EH (cell line): Measurements from ENCODE around the gene UBASH3B.
A peak's percentile ranks its signal among the peaks of the same experiment; 100 is the strongest.

Source experiments
- DNase-seq: peaks from one replicate; pipeline ENCODE4 v3.0.0-alpha.2; 2015; ENCODE audit warnings: low read depth

The UBASH3B gene

DNA sequence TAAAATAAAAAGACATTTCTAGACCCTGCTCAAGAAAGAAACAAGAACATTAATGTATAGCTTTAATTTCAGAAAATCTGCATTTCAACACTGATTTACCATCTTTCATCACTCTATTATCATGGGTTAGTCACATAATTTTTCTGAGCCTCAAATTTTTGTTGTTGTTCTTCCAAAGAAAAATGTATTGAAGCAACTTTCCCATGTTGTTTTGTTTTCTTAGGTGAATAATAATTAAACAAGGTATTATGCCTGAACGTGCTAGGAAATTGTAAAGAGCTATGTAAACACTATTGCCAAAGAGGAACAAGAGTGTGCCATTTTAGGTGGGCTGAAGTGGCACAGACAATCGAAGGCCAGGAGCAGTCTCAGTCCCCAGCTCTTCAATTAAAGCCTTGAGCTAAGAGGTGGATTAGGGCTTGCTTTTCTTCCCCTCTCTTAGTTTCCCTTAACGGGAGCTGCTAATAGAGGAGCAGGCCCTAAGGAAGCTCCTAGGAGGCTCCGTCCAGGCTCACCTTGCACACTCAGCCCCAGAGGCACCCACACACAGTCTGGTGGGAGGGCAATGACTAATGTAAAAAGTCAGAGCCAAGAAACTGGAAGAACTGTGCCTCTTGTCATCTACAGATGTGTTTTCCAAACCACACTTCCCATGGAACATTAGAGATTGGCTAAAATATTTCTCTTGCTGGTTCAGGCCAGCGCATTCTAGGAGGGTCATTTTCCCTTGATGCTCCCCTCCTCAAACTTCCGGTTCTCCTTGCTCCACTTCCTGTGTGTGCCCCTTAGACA is 8.8 kb upstream of the UBASH3B start:
- DNase-seq = peak; percentile 77

- DNase-seq = no peak
Observed at GRCh38 chr11:122647736-122648275, 7.7 kb upstream of the UBASH3B start.

DNA sequence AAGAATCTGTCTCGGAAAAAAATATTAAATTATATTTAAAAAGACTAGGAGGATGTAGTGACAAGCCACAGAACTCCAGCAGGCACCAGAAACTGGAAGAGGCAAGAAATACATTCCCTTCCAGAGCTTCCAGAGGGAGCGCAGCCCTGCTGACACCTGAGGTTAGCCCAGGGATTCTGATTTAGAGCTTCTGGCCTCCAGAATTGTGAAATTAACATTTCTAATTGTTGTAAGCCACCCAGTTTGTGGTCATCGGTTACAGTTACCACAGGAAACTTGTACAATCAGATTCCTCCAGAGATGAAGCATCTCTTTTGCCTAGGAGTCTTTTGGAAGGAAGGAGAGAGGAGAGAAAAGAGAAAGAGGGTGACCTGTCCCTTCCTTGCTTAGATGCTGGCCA is 6.4 kb upstream of the UBASH3B start:
- no peak for DNase-seq

DNA sequence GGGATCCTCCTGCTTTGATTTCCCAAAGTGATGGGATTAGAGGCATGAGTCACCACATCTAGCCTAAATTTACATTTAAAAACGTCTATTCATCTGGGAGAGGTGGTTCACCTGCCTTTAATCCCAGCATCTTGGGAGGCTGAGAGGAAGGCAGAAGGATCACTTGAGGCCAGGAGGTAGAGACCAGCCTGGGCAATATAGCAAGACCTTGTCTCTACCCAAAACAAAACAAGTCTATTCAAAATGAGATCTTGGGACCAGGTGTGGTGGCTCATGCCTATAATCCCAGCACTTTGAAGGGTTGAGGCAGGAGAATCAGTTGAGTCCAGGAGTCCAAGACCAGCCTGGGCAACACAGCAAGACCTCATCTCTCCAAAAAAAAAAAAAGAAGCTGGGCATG is 4.9 kb upstream of the UBASH3B start:
- DNase-seq = no peak

DNA sequence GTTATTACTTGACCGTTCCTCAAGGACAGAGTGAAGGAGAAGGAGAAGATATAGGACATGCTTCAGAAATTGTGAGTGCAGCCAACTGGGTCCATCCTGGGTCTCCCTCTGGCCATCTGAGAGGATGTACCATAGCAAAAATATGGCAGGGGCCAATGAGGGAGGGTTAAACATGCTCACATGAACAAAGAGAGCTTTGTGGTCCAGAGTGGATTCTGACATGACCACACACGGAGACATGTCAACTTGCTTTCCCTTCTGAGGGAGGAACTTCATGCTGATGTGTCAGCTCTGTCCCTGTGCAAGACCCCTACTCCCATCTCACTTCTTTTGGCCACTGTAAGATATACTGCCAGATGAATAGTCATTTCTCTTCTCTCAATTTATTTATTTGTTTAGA is 3.0 kb upstream of the UBASH3B start:
- DNase-seq = no peak

GRCh38 chr11:122653916-122654585 is 1.5 kb upstream of the UBASH3B start:
- DNase-seq = no peak

DNA sequence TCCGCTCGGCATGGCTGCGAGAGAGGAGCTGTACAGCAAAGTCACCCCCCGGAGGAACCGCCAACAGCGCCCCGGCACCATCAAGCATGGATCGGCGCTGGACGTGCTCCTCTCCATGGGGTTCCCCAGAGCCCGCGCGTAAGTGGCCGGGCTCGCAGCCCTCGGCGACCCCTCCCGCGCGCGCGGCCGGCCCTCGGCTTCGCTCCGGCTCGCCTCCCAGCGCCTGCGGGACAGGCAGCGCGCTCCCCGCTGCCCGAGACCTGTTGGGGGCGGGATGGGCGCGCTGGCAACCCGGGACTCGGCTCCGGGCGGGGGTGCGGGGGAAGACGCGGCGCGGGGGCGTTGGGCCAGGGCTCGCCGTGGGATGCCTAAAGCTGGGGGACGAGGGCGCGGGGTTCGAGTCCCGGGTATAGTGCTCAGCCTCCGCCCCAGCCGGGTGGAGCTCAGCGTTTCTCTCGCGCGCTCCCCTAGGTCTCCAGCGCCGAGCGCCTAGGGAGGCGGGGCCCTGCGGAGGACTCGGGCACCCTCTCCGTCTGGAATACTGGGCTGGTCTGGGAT is 630 bp downstream of the UBASH3B start:
- peak; percentile 75 for DNase-seq

DNA sequence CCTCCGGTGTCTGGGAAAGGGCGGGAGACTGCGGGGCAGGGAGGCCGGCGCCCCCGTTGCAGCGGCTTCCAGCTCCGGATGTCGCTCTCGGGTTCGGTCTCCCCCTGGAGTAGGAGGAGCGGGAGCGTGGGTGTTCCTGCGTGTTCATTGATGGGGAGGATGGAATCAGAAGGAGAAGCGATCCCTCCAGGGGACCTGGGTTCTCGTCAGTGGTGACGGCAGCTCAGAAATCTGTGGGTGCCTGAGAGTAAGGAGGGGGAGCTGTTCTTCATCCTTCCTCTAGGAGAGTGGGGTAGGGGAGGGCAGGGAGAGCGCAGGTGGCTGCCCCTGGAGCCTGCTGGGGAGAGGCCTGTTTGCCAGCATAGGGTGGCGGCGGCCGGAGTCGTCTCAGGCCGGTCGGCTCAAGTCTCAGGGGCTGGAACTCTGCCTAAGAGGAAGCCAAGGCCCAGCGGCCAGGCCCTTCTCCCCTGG is 1.1 kb downstream of the UBASH3B start:
- DNase-seq = peak; percentile 67

DNA sequence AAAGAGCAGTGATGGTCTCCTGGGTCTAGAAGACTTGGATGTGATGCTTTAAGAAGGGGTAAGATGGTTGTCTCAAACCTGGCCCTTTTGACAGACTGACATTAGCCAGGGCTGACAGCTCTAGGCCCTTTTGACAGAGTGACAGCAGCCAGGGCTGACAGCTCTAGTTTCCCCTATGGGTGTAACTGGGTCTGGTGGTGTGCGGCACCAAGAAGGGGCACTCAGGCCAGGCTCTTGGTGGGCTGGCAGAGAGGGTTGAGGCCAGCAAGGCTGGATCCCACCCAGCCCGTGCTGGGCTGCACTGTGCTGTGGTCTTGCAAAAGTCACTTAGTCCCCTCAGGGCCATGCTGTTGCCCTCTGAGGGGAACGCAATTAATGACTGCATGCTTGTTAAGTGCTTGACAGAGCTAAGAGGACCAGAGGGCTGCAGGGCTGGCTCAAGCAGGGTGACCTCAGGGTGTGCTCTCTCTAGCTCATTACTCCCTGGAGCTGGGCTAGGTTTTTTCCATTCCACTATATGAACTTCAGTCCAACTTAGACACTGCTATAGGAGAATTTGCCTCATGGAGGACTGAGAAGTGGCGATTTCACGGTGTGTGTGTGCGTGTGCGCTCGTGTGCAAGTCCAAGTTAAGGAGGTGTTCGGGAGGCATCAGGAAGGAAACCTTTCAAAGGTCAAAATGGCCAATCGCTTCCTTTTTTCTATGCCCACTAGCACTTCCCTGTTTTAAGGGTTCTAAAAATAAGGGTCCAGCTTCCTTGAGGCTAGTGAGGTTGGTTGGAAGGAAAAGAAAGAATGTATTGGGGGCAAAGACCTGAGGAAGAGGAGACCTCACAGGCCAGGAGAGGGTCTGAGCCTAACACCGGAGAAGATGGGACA is 4.4 kb downstream of the UBASH3B start:
- peak; percentile 30 for DNase-seq

DNA sequence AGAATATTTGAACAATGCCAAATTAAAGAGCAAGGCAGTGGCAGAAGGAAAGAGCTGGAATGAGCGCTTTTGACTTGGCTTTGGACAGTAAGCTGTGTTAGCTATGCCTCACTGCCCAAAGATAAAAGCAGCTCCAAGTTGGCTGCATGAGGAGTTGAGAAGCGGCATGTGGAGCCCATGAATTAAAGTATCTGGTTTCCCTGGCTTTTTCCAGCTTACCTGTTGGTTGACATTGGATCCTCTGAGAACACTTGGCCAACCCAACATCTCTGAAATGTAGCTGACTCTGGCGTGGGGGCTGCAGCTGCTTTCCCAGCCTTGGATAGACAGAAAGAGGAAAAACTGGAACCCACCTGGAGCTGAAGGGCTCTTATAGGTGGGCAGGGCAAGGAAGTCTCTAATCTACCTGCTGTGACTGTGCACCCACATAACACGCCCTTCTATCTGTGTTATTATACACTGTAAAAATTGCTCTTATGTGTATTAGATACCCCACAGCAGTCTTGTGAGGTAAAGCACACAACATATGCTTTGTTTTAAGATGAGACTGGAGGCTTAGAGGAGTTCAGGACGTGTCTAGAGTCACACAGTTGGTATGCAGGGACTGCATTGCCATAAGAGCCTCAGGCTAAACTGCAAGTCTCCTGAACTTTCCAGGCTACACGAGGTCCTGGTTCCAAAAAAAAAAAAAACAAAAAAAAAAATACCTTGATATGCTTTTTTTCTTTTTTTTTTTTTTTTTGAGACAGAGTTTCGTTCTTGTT is 5.8 kb downstream of the UBASH3B start:
- DNase-seq = peak; percentile 96

DNA sequence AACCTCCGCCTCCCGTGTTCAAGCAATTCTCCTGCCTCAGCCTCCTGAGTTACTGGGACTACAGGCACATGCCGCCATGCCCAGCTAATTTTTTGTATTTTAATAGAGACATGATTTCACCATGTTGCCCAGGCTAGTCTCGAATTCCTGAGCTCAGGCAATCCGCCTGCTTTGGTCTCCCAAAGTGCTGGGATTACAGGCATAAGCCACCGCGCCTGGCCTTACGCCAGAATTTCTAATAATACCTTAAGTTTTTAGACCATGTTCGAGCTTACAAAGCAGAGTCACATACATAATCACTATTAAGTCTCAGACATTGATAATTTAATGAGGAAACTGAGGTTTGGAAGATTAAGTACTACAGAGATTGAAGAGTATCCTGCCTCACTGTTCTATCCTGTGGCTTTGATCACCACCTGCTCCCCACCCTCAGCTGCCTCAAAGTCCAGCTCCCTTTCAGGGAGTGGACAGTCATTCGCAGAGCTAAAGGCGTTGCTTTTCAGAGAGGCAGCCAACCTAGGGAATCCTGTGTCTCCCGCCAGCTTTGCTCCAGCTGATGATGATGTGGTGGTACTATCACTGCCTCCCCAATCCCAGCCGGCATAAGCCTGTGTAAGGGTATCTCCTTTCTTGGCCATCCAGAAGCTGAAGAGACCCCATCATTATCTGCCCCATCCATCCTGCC is 7.7 kb downstream of the UBASH3B start:
- no peak for DNase-seq

DNA sequence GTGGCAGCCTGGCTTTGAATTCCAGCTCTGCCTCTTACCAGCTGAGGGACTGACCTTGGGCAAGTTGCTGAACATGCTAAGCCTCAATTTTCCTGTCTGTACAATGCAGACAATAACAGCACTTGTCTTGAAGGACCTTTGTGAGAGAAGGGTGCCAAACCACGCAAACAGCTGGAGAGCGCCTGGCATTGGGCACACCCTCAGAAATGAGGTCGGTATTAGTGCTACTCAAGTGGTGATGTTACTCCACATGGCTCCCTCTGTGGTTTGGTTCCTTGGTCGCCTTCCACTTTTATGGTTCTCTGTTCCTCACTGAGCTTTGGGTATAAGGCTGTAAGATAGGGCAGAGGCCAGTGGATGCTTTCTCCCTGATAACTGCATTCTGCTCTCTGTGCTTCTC is 8.2 kb downstream of the UBASH3B start:
- peak; percentile 38 for DNase-seq

DNA sequence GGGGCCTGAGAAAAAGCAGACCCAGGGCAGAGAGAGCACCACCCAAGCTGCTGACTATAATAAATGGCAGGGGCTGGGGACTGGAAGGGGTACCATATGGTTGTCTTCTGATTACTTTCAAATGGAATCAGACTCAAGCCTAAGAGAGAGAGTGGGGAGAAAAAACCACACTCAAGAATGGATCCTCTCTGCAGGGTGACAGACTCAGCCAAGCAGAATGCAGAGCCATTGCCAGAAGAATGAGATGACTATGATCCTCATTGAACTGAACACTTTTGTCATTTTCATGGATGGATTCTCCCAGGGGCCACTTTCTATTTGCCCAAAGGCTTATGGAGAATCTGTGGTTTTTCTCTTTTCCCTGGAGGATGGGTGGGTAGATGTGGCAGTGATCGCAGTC is 8.7 kb downstream of the UBASH3B start:
- peak; percentile 72 for DNase-seq

GRCh38 chr11:122665861-122666260 is 10.3 kb downstream of the UBASH3B start:
- DNase-seq = peak; percentile 35

DNA sequence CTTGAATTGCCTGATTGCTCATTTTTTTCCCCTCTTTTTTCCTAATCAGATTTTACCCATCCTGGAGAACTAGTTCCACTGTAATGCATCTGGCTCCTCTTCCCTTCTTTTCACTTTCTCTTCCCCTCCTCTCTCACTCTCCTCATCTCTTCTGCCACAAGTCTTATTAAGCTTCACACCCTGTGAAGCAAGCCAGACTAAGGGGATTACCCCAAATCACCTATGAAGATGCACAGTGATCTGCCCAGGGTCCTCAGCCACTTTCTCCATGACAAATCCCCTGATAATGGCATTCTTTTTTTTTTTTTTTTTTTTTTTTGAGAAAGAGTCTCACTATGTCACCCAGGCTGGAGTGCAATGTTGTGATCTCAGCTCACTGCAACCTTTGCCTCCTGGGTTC is 11.2 kb downstream of the UBASH3B start:
- no peak for DNase-seq

GRCh38 chr11:122668562-122669090 is 13.1 kb downstream of the UBASH3B start:
- peak; percentile 93 for DNase-seq

GRCh38 chr11:122670131-122670530 is 14.6 kb downstream of the UBASH3B start:
- DNase-seq = no peak

- DNase-seq = peak; percentile 60
Observed at GRCh38 chr11:122671400-122671891, 15.9 kb downstream of the UBASH3B start.

DNA sequence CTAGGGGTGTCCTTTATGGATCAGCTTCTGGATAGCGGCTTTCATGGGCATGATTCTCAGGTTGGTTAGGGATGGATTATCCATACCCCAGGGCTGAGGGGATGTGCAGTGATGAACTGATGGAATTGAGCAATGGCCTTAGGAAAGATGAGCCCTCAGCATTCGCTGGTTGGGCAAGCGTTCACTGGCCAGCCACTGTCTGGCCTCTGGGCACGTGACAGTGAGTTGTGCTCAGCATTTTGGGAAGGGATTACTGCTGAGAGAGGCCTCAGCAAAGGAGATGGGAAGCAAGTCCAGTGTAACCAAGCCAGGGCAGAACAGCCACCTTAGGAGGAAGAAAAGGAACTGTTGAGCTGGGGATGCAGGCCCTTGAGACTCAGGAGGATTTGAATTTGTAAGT is 17.4 kb downstream of the UBASH3B start:
- DNase-seq = no peak

- DNase-seq = peak; percentile 64
Observed at GRCh38 chr11:122673701-122674100, 18.2 kb downstream of the UBASH3B start.
